Left ventricle myocardium inferior (tissue), 1 donor: ENCODE results near the gene CA5B. TPM values are rescaled to one million over a fixed set of nuclear protein-coding genes. Genes with fewer than 3 reads are reported as not detected.

ENCODE experiments used
- DNase-seq: peaks from one replicate; pipeline ENCODE4 v3.0.0-alpha.2; 2020
- H3K27ac ChIP-seq: fragments of 200-600 bp; replicated peaks from 2 replicates; pipeline ENCODE4 v1.8.0; 2021
- H3K27me3 ChIP-seq: fragments of 200-600 bp; 2 replicates; pipeline ENCODE4 v1.8.0; 2021; ENCODE audit warnings: low read depth
- H3K36me3 ChIP-seq: fragments of 200-600 bp; 2 replicates; pipeline ENCODE4 v1.8.0; 2021
- H3K4me1 ChIP-seq: fragments of 200-600 bp; 2 replicates; pipeline ENCODE4 v1.8.0; 2021
- H3K4me3 ChIP-seq: fragments of 200-600 bp; 2 replicates; pipeline ENCODE4 v1.8.0; 2021; ENCODE audit warnings: mild to moderate bottlenecking, moderate library complexity
- H3K9me3 ChIP-seq: fragments of 200-600 bp; replicated peaks from 2 replicates; pipeline ENCODE4 v1.8.0; 2021
- intact Hi-C: fragments of 100-400 bp; cut with micrococcal nuclease; formaldehyde crosslinking; loops from one replicate; pipeline ENCODE4 v1.11.0; 2022
- total RNA-seq: library from RNA; stranded (reverse); fragmentation: NEBNext Ultra II Directional; extraction: Animal tissue kit (Norgen Biotek cat#: 25700); gene quantifications from one replicate; pipeline ENCODE4 v1.2.1, GENCODE V29; 2021
- TF ChIP-seq, protein P1 (sequence below): fragments of 200-600 bp; IDR thresholded peaks from 2 replicates; pipeline ENCODE4 v1.8.0; 2021; ENCODE audit warnings: antibody characterized with exemption, mild to moderate bottlenecking, borderline replicate concordance
- donor health status: DM: no; HTN: yes; CAD: no; lungs with severe emphysema.

The CA5B gene
- total RNA-seq, 1 donor from 2014 or later, result 3.2 TPM

DNA sequence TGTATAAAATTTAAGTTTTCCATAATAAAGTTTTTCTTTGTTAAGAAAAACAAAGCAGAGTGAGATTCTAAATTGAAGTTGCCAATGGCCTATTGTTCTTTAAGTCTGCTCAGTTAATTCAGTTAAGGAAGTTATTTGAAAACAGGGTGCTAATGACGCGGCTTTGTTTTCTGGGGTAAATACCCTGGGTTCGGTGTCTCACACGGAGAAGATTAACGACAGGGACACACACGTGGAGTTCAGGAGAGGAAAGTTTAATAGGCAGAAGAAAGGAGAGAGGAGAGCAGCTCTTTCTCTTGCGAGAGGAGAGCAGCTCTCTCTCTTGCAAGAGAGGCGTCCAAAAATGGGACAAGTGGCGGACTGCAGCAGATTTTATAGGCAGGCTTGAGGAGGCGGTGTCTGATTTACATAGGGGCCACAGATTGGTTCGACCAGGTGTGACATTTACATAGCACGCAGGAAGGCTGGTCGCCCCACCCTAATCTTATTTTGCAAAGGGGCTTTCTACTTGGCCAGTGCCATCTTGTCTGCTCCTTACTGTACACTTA lies 9.6 kb downstream of the CA5B start:
- peaks cover 20% of the 10 kb centered on the region for H3K4me1 ChIP-seq
- no peak overlapping the region for H3K4me3 ChIP-seq
- TF ChIP-seq, protein P1, sequence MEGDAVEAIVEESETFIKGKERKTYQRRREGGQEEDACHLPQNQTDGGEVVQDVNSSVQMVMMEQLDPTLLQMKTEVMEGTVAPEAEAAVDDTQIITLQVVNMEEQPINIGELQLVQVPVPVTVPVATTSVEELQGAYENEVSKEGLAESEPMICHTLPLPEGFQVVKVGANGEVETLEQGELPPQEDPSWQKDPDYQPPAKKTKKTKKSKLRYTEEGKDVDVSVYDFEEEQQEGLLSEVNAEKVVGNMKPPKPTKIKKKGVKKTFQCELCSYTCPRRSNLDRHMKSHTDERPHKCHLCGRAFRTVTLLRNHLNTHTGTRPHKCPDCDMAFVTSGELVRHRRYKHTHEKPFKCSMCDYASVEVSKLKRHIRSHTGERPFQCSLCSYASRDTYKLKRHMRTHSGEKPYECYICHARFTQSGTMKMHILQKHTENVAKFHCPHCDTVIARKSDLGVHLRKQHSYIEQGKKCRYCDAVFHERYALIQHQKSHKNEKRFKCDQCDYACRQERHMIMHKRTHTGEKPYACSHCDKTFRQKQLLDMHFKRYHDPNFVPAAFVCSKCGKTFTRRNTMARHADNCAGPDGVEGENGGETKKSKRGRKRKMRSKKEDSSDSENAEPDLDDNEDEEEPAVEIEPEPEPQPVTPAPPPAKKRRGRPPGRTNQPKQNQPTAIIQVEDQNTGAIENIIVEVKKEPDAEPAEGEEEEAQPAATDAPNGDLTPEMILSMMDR, result no peak
- no peak for DNase-seq
- intact Hi-C loops, result no loop called here
- no peaks in the 10 kb centered on the region for H3K27me3 ChIP-seq
- H3K27ac ChIP-seq, result peak overlapping the region; percentile 23
- H3K9me3 ChIP-seq, result no peaks in the 10 kb centered on the region
- no peaks in the 10 kb centered on the region for H3K36me3 ChIP-seq

DNA sequence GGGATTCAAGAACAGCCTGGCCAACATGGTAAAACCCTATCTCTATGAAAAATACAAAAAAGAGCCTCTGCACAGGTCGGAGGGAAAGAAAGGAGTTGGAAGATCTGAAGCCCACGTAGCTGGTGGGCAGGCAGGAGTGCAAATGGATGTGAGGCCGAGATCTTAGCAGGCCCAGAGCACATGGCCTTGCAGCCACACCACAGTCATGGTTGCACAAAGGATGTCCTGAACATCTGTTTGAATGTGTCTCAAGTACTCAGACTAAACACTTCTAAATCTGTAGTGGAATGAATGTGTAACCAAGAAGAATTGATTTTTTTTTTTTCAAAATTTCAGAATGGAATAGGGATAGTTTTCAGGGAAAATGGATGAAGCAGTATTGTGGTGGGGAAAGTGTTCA lies 10.8 kb downstream of the CA5B start:
- no peaks in the 10 kb centered on the region for H3K27me3 ChIP-seq
- no peak overlapping the region for H3K4me3 ChIP-seq
- TF ChIP-seq, protein P1, result no peak
- H3K27ac ChIP-seq, result peak overlapping the region; percentile 82
- no peaks in the 10 kb centered on the region for H3K9me3 ChIP-seq
- no peak for DNase-seq
- no peaks in the 10 kb centered on the region for H3K36me3 ChIP-seq
- intact Hi-C loops, result no loop called here
- peaks cover 18% of the 10 kb centered on the region for H3K4me1 ChIP-seq

GRCh38 chrX:15749642-15750610 lies 11.9 kb downstream of the CA5B start:
- Histone ChIP-seq H3K36me3 (no peaks in the 10 kb centered on the region), H3K4me1 (peaks cover 14% of the 10 kb centered on the region), H3K27ac (peak overlapping the region; percentile 82), H3K9me3 (no peaks in the 10 kb centered on the region), H3K27me3 (no peaks in the 10 kb centered on the region), H3K4me3 (no peak overlapping the region)
- TF ChIP-seq, protein P1, result no peak
- DNase-seq, result peak; percentile 16
- intact Hi-C loops, result no loop called here

GRCh38 chrX:15750611-15751154 lies 12.6 kb downstream of the CA5B start:
- H3K27ac ChIP-seq, result peak overlapping the region; percentile 82
- intact Hi-C loops, result no loop called here
- TF ChIP-seq, protein P1, result no peak

DNA sequence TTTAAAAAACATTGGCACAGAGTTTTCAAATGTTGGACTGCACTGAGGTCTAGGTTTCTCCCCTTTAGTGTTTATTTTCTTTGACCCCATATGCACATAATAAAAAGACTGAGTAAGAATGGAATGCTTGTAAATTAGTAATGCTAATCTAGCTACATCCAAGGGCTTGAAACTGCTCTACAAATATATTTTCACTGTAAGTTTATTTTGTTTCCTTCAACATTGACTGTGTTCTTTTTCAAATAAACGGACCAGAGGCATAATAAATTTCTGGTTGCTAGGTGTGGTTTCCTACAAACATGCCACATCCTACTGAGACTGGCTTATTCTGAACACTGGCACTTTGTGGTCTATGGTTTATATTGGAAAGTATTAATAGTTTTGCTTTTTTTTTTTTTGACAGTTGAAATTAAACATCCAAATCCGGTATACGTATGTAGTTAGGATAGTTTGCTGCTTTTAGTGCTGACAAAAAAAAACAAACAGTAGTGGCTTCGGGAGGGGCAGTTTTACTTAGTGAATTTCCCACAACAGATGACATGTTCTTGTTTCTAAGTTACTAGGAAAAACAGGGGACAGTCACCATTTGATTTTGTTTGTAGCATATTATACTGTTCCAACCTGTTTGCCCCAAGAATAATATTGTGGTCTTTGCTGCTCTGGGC lies 13.2 kb downstream of the CA5B start:
- intact Hi-C loops, result no loop called here
- no peak overlapping the region for H3K4me3 ChIP-seq
- peaks cover 14% of the 10 kb centered on the region for H3K4me1 ChIP-seq

More at GRCh38 chrX:15750611-15751154, 12.6 kb downstream of the CA5B start:
- no peak for DNase-seq
- H3K4me1 ChIP-seq, result peaks cover 14% of the 10 kb centered on the region
- H3K27me3 ChIP-seq, result no peaks in the 10 kb centered on the region
- no peak overlapping the region for H3K4me3 ChIP-seq
- H3K9me3 ChIP-seq, result no peaks in the 10 kb centered on the region
- H3K36me3 ChIP-seq, result no peaks in the 10 kb centered on the region

More for the DNA sequence above, 13.2 kb downstream of the CA5B start:
- H3K27ac ChIP-seq, result peak overlapping the region; percentile 82
- DNase-seq, result no peak
- no peaks in the 10 kb centered on the region for H3K36me3 ChIP-seq
- no peaks in the 10 kb centered on the region for H3K9me3 ChIP-seq
- H3K27me3 ChIP-seq, result no peaks in the 10 kb centered on the region
- TF ChIP-seq, protein P1, result no peak
